IPS DF 6.9 (cell line): ENCODE results near the gene DESI2.

Experiments
- DNase-seq: peaks from one replicate; pipeline ENCODE4 v3.0.0-alpha.2; 2013; ENCODE audit warnings: low read depth, low spot score
- H3K27ac ChIP-seq: one replicate; pipeline ENCODE4 v1.5.1; 2013; ENCODE audit warnings: low read length, control low read depth
- H3K27me3 ChIP-seq: 2 replicates; pipeline ENCODE4 v1.6.1; 2013; ENCODE audit warnings: mild to moderate bottlenecking, low read length; ENCODE audit not compliant: control insufficient read depth, insufficient read depth
- H3K36me3 ChIP-seq: 2 replicates; pipeline ENCODE4 v1.6.1; 2013; ENCODE audit warnings: low read length; ENCODE audit not compliant: control insufficient read depth, insufficient read depth
- H3K4me1 ChIP-seq: 2 replicates; pipeline ENCODE4 v1.6.1; 2013; ENCODE audit warnings: low read length; ENCODE audit not compliant: control insufficient read depth, insufficient read depth
- H3K4me3 ChIP-seq: 2 replicates; pipeline ENCODE4 v1.5.1; 2013; ENCODE audit warnings: mild to moderate bottlenecking, low read length
- H3K9me3 ChIP-seq: 2 replicates; pipeline ENCODE4 v1.6.1; 2013; ENCODE audit warnings: low read length, inconsistent platforms; ENCODE audit not compliant: control insufficient read depth, insufficient read depth
- WGBS: extraction: QIAGEN DNeasy Blood & Tissue Kit; methylation state at CpG from one replicate; pipeline ENCODE4 v1.1.7; 2013; ENCODE audit warnings: mixed read lengths, missing lambda C conversion rate; ENCODE audit not compliant: insufficient read length, insufficient coverage; 5-methylcytosine and 5-hydroxymethylcytosine counted together

Gene DESI2

GRCh38 chr1:244755673-244756072, 102.7 kb downstream of the DESI2 start:
- Histone ChIP-seq H3K4me3 (no peak overlapping the region), H3K4me1 (peaks cover 3% of the 10 kb centered on the region), H3K27ac (no peak overlapping the region), H3K36me3 (no peaks in the 10 kb centered on the region), H3K27me3 (no peaks in the 10 kb centered on the region), H3K9me3 (no peaks in the 10 kb centered on the region)
- no CpG with 5 or more reads among the region's 7 CpGs for WGBS
- DNase-seq, result no peak

GRCh38 chr1:244757091-244757939, 104.4 kb downstream of the DESI2 start:
- Histone ChIP-seq H3K27ac (no peak overlapping the region), H3K9me3 (no peaks in the 10 kb centered on the region), H3K4me1 (peaks cover 3% of the 10 kb centered on the region), H3K4me3 (no peak overlapping the region), H3K36me3 (no peaks in the 10 kb centered on the region), H3K27me3 (no peaks in the 10 kb centered on the region)
- no CpG with 5 or more reads among the region's 15 CpGs for WGBS
- DNase-seq, result no peak
